GM21717 (cell line): ENCODE results near the gene FUT6.
"Not testable (repeated sequence)": the region's sequence is repeated elsewhere in the genome, so short reads cannot be mapped to it uniquely, and the experiment has no call there.

ENCODE experiments used
- ATAC-seq: cut with Tn5 transposase; IDR thresholded peaks from one replicate; pipeline ENCODE4 v1.9.1; 2021; ENCODE audit warnings: mild to moderate bottlenecking, moderate library complexity; ENCODE audit not compliant: unreplicated experiment

FUT6 gene

GRCh38 chr19:5839065-5840017, at the start of gene FUT6:
FUT6 (minus strand) TSS chr19:5839702; CDS start chr19:5832567, 7,135 bp downstream.
- no peak for ATAC-seq

GRCh38 chr19:5884065-5884811, 44.7 kb upstream of the FUT6 start:
- ATAC-seq, result not testable (repeated sequence)

- not testable (repeated sequence) for ATAC-seq
Measured at GRCh38 chr19:5883157-5883873, 43.8 kb upstream of the FUT6 start.

GRCh38 chr19:5882421-5882968, 43.0 kb upstream of the FUT6 start:
- ATAC-seq, result no peak

GRCh38 chr19:5881543-5882299, 42.2 kb upstream of the FUT6 start:
- no peak for ATAC-seq

- ATAC-seq, result no peak
Measured at GRCh38 chr19:5880604-5881078, 41.1 kb upstream of the FUT6 start.

- ATAC-seq, result no peak
Measured at GRCh38 chr19:5880196-5880595, 40.7 kb upstream of the FUT6 start.

- no peak for ATAC-seq
Measured at GRCh38 chr19:5877882-5878281, 38.4 kb upstream of the FUT6 start.

- no peak for ATAC-seq
Measured at GRCh38 chr19:5877427-5877826, 37.9 kb upstream of the FUT6 start.

- ATAC-seq, result not testable (repeated sequence)
Measured at GRCh38 chr19:5874496-5874895, 35.0 kb upstream of the FUT6 start.

GRCh38 chr19:5873617-5874199, 34.2 kb upstream of the FUT6 start:
- no peak for ATAC-seq

GRCh38 chr19:5870986-5871394, 31.5 kb upstream of the FUT6 start:
- no peak for ATAC-seq

- ATAC-seq, result no peak
Measured at GRCh38 chr19:5867201-5868136, 28.0 kb upstream of the FUT6 start.

- no peak for ATAC-seq
Measured at GRCh38 chr19:5865772-5866171, 26.3 kb upstream of the FUT6 start.

- no peak for ATAC-seq
Measured at GRCh38 chr19:5864725-5865486, 25.4 kb upstream of the FUT6 start.

GRCh38 chr19:5864013-5864720, 24.7 kb upstream of the FUT6 start:
- ATAC-seq, result no peak

GRCh38 chr19:5863030-5863665, 23.6 kb upstream of the FUT6 start:
- no peak for ATAC-seq
